Measurements from ENCODE around the gene MAP2K3. TPM values are rescaled to one million over a fixed set of nuclear protein-coding genes. Genes with fewer than 3 reads are reported as not detected.
A peak's percentile ranks its signal among the peaks of the same experiment; 100 is the strongest.

The MAP2K3 gene
- polyA plus RNA-seq, 1 donor from 2014 or later = 131 TPM

DNA sequence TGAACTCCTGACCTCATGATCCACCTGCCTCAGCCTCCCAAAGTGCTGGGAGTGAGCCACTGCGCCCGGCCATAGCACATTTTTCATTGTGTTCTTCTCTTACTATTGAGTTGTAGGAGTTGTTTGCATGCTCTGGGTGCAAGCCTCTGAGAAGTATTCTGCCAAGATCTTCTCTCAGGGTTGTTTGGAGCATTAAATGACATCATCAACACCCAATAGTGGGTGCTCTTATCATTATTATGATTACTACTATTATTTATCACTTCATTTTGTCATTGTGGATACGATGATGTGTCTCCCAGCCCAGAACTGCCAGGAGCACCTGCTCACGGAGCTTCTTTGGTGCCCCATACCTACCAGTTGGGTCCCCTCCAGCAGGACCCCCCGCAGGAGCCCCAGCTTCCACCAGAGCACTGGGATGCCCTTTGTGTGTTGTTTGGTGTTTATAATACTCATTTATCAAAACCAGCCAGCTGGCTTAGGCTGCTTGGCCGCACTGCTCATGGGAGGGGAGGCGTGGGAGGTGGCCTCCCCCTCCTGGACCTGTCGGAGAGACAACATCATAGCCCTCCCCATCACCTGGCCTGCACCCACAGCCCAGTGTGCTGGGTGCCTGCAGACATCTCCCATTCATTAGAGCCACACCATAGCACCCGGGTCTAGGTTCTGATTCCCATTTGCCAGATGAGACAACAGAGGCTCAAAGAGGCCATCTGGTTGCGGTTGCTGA, 12.9 kb upstream of the MAP2K3 start:
- Mint-ChIP-seq H3K4me1 (peaks cover 16 to 28% (median 16%) of the 10 kb centered on the region in 3 donors), H3K27ac (peak overlapping the region in 1 of 3 donors; percentile 39), H3K36me3 (no peaks in the 10 kb centered on the region)

DNA sequence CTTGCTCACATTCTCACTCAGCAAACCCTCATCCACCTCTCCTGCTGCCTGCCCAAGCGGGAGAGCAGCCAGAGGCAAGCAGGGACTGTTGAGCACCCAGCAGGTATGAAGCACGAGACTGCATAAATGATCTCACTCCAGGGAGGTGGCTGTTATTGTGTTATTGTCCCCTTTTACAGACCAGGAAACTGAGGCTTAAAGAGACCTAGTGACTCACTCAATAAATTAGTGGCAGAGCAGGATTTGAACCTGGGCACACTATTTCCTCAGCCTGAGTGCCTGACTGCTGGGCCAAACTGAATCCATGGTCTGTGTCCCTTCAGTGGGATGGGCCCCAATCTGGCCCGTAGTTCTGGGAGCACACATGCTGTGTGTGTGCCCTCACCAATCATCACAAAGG, 12.3 kb upstream of the MAP2K3 start:
- H3K36me3 Mint-ChIP-seq = no peaks in the 10 kb centered on the region
- H3K27me3 Mint-ChIP-seq = no peaks in the 10 kb centered on the region
- H3K27ac Mint-ChIP-seq = peak overlapping the region in 1 of 3 donors; percentile 39
- H3K9me3 Mint-ChIP-seq = no peaks in the 10 kb centered on the region
- H3K4me3 Mint-ChIP-seq = no peak overlapping the region
- H3K4me1 Mint-ChIP-seq = peaks cover 16 to 27% (median 16%) of the 10 kb centered on the region in 3 donors

More for the DNA sequence above, 12.9 kb upstream of the MAP2K3 start:
- no peaks in the 10 kb centered on the region for H3K27me3 Mint-ChIP-seq
- no peak overlapping the region for H3K4me3 Mint-ChIP-seq
- H3K9me3 Mint-ChIP-seq = no peaks in the 10 kb centered on the region

DNA sequence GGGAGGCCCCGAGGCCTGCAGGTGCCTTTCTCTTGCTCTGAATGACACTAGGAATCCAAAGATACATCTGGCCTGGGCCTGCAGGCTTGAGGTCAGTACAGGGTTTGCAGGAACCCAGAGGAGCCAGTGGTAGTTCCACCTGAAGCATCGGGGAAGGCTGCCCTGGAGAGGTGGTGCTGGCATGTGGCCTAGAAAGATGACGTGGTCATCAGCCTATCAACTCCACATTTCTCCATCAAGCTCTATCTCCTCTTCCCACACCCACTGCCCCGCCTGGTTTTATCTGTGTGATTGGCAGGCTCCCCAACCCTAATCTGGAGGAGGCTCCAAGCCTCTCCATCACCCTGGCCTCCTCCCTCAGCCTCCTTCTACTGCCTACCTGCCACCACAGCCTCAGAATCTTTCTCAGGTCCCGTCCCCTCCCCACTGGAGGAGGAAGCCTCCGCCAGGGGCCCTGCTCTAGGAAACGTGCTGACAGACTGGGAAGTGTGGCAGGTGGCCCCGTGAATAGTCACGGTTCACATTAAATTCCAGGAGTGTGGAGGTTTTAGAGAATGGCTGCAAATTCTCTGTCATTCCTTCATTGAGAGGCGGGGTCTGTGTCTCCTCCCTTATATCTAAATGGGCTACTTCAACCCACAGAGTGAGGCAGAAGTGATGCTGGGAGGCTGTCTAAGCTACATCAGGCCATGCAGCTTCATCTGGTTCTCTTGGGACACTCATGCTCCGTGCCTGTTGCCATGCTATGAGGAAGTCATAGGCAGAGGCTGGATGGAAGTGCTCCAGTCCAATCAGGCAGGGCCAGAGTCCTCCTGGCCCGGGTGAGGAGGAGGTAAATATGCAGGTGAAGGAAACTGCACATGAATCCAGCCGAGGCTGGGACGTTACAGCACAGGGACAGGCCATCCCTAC, 11.4 kb upstream of the MAP2K3 start:
- Mint-ChIP-seq H3K27ac (peak overlapping the region in 1 of 3 donors; percentile 76), H3K36me3 (no peaks in the 10 kb centered on the region), H3K9me3 (no peaks in the 10 kb centered on the region), H3K27me3 (no peaks in the 10 kb centered on the region), H3K4me1 (peaks cover 11 to 22% (median 16%) of the 10 kb centered on the region in 3 donors), H3K4me3 (peak overlapping the region in 1 of 4 donors; percentile 56)

DNA sequence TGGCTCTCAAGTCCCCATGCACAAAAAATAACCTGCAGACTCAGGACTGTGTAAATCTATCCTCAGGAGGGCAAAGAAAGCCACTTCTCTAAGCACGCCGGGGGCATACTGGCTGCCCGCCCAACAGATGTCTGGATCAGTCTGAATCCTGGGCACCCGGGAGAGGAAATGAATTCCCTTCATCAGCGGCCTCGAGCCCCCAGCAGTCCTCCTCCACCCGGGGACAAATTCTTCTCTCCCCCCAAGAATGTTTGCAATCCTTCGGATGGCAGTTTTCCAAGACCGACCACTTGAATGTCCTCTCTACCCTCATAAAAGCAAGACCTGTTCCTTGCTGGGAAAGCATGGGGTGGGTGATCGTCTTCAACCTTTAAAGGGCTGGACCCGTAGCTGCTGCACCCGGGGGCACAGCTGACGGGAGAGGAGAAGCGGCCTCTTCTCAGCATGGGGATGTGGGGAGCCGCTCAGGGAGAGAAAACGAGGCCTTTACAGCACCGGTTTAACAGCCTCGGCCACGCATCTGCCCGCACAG, 9.4 kb upstream of the MAP2K3 start:
- no peaks in the 10 kb centered on the region for H3K27me3 Mint-ChIP-seq
- no peaks in the 10 kb centered on the region for H3K36me3 Mint-ChIP-seq
- peak overlapping the region; percentile 81 to 98 (median 89) for H3K4me3 Mint-ChIP-seq
- H3K4me1 Mint-ChIP-seq = peaks cover 8 to 29% (median 17%) of the 10 kb centered on the region in 3 donors
- H3K9me3 Mint-ChIP-seq = no peaks in the 10 kb centered on the region
- H3K27ac Mint-ChIP-seq = peak overlapping the region in 2 of 3 donors; percentile 18 to 22

DNA sequence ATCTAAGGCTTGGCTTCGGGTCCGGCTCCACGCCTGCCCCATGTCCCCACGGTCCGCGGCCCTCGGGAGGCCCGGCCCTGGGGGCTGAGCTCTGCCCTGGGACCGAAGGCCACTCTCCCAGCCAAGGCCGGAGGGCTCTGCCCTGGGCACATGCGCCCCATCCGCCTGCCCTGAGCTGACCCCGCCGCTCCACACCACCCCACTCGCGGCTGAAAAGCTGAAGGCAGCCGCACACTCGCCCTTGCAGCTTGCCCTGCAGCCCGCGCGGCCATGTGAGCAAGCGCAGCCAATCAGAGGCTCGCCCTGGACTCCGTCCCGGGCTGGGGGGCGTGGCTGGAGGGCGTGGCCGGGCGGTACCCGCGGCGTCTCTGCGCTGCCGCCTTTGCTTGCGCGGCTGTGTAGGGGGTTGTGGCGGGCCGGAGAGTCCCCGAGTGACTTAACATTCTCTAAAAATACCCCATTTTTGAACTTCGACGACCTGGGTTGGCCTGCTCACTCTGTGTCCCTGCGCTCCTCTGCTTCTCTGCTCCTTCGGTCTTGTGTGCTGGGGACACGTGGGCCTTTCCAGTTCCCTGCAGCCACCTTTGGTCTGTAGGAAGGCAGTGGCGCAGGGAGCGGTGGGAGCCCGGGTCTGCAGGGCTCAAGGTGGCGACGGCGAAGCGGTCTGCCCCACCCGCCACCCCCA, 8.8 kb upstream of the MAP2K3 start:
- peaks cover 8 to 31% (median 20%) of the 10 kb centered on the region in 3 donors for H3K4me1 Mint-ChIP-seq

DNA sequence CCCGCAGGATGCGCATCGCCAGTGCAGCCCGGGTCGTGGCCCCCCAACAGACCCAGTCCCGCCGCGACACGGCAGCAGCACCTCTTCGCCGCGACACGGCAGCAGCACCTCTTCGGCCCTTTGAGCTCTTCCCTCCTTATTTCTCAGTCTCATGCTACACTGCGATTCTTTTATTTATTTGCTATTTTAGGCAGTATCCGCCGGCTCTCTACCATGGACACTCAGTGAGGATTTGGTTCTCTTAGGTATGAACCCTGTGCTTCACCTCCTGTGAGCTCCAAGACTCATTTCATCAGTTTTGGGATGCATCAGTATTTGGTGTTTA, 8.3 kb upstream of the MAP2K3 start:
- H3K4me3 Mint-ChIP-seq = peak overlapping the region; percentile 81 to 98 (median 89)
- no peaks in the 10 kb centered on the region for H3K27me3 Mint-ChIP-seq
- H3K27ac Mint-ChIP-seq = peak overlapping the region; percentile 5 to 96 (median 95)
- peaks cover 11 to 36% (median 25%) of the 10 kb centered on the region in 3 donors for H3K4me1 Mint-ChIP-seq
- H3K9me3 Mint-ChIP-seq = no peaks in the 10 kb centered on the region
- H3K36me3 Mint-ChIP-seq = no peaks in the 10 kb centered on the region

More for the DNA sequence above, 8.8 kb upstream of the MAP2K3 start:
- Mint-ChIP-seq H3K36me3 (no peaks in the 10 kb centered on the region), H3K9me3 (no peaks in the 10 kb centered on the region), H3K27me3 (no peaks in the 10 kb centered on the region), H3K4me3 (peak overlapping the region; percentile 81 to 98 (median 89)), H3K27ac (peak overlapping the region; percentile 5 to 96 (median 95))

DNA sequence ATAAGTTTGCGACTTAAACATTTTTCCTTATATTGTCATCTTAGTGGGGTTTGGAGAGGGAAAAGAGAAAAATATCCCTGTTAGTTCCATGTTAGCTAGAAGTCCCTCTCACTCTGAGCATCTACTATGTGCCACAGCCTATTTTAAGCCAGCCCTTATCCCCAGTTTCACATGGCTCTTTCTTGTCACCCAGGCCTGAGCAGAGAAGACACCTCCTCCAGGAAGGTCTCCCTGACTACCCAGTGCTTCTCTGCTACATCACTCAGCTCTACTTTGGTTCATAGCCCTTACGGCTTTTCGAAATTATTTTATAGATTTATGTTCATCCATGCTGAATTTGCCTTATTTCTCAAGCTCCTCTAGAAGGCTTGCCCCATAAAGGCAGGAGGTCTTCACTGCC, 7.2 kb upstream of the MAP2K3 start:
- H3K4me3 Mint-ChIP-seq = peak overlapping the region in 2 of 4 donors; percentile 37 to 81
- no peaks in the 10 kb centered on the region for H3K27me3 Mint-ChIP-seq
- no peaks in the 10 kb centered on the region for H3K9me3 Mint-ChIP-seq
- H3K4me1 Mint-ChIP-seq = peaks cover 14 to 44% (median 32%) of the 10 kb centered on the region in 3 donors
- no peak overlapping the region for H3K27ac Mint-ChIP-seq
- H3K36me3 Mint-ChIP-seq = no peaks in the 10 kb centered on the region

DNA sequence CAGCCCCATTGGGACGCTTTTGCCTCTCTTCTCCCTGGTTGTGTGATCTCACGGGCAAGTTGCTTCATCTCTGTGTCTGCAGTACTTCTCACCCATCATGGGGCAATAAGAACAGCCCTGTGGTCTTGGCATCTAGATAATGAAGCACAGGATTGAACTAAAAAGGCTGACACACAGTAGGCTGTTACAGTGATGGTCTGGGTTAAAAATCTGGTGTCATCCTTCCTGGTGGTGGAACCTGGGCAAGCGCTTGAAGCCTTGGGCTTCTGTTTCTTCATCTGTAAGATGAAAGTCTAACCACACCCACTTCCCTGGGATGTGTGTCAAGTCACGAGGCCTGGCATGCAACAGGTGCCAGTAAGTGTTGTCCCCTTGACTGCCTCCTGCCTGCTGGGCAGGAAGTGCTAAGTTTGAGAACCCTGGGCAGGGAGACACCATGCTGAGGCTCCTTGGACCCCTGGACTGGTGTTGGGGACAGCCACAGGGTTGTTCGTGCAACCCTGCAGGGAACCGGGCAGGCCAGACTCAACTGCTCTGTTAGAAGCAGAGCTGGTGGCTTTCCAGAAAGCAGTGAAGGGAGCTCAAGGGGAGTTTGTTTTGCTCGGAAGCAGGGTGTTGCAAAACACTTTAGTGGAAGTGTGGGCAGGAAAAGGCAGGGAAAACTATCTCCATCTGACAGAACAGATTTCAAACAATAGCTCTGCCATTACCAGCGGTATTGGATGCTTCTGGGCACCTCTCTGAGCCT, 5.9 kb upstream of the MAP2K3 start:
- Mint-ChIP-seq H3K4me1 (peaks cover 14 to 48% (median 39%) of the 10 kb centered on the region in 3 donors), H3K4me3 (peak overlapping the region in 3 of 4 donors; percentile 30 to 59 (median 39)), H3K36me3 (no peaks in the 10 kb centered on the region), H3K27me3 (no peaks in the 10 kb centered on the region), H3K9me3 (no peaks in the 10 kb centered on the region), H3K27ac (peak overlapping the region; percentile 47 to 65 (median 57))

DNA sequence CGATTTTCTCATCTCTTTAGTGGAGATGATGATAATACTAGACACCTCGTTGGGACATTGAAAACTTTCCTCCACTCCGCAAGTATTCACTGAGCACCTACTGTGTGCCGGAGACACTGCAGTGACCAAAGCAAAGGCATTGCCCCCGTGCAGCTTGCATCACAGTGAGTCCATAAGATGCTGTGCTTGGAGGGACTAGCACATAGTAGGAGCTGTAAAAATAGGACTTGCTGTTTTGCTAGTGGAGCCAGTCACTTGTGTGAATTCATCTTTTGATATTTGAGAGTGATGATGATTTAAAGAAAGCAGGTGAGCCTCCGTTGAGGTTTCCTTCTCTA, 5.3 kb upstream of the MAP2K3 start:
- Mint-ChIP-seq H3K4me3 (peak overlapping the region in 1 of 4 donors; percentile 57), H3K36me3 (no peaks in the 10 kb centered on the region), H3K27me3 (no peaks in the 10 kb centered on the region), H3K27ac (no peak overlapping the region), H3K9me3 (no peaks in the 10 kb centered on the region), H3K4me1 (peaks cover 14 to 48% (median 39%) of the 10 kb centered on the region in 3 donors)

DNA sequence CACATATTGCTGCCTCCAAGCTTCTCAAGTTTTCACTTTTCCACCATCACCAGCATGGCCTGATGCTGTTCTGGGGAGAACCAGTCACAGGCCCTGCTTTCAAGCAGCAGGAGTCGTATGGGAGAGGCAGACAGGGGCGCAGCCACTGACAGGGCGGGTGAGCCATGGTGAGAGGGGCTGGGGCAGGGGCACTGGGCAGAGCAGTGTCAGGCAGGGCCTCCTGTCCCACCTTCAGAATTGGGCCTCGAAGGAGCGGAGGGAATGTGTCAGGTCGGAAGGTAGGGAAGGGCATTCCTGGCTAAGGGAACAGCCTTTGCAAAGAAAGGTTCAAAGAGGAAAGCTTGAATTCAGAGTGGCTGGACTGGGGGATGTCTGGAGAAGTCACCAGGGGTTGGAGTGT, 4.9 kb upstream of the MAP2K3 start:
- H3K9me3 Mint-ChIP-seq = no peaks in the 10 kb centered on the region
- H3K4me1 Mint-ChIP-seq = peaks cover 18 to 48% (median 39%) of the 10 kb centered on the region in 3 donors
- H3K27me3 Mint-ChIP-seq = no peaks in the 10 kb centered on the region
- H3K36me3 Mint-ChIP-seq = no peaks in the 10 kb centered on the region
- peak overlapping the region; percentile 27 to 73 (median 54) for H3K4me3 Mint-ChIP-seq
- H3K27ac Mint-ChIP-seq = peak overlapping the region in 2 of 3 donors; percentile 3 to 95

DNA sequence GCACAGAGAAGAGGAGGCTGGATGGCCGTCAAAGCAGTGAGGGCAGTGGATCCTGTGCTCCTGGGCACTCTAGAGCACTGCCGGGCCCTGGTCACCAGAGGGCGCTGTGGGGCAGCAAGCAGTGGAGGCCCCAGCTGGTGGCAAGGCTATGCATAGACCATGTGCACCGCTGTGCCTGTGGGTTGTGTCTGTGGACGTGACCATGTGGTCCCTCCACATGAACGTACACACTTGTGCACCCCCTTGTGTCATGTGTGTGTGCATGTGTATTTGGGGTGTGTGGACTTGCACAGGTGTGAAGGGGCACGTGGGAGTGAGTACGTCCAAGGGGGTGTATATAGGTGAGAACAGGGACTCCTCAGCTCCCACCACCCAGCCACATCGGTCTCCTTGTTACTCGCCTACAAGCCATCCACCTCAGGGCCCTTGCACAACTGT, 4.4 kb upstream of the MAP2K3 start:
- H3K27me3 Mint-ChIP-seq = no peaks in the 10 kb centered on the region

DNA sequence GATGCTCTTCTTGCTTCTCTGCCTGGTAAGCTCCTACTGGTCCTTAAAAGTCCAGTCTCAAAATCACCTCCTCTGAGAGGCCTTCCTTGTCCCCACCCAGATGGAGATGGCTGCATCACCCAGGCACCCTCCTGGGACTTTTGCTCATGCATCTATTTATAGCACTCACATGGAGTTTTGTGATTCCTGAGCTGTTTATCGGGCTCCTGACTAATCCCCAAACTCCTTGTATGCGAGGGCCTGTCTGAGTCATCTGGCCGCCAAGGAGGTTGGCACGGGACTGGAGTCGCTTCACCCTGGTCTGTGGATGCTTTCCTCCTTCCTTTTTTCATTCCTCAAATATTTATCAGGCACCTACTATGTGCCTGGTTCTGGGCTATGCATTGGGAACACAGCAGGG, 2.3 kb upstream of the MAP2K3 start:
- Mint-ChIP-seq H3K27me3 (no peaks in the 10 kb centered on the region), H3K4me1 (peaks cover 23 to 50% (median 45%) of the 10 kb centered on the region in 3 donors), H3K36me3 (no peaks in the 10 kb centered on the region), H3K27ac (peak overlapping the region in 1 of 3 donors; percentile 8), H3K4me3 (peak overlapping the region in 2 of 4 donors; percentile 89 to 94), H3K9me3 (no peaks in the 10 kb centered on the region)

More for the DNA sequence above, 4.4 kb upstream of the MAP2K3 start:
- H3K4me1 Mint-ChIP-seq = peaks cover 18 to 45% (median 36%) of the 10 kb centered on the region in 3 donors
- H3K36me3 Mint-ChIP-seq = no peaks in the 10 kb centered on the region
- H3K9me3 Mint-ChIP-seq = no peaks in the 10 kb centered on the region
- peak overlapping the region in 2 of 3 donors; percentile 3 to 95 for H3K27ac Mint-ChIP-seq
- H3K4me3 Mint-ChIP-seq = peak overlapping the region; percentile 23 to 73 (median 40)

DNA sequence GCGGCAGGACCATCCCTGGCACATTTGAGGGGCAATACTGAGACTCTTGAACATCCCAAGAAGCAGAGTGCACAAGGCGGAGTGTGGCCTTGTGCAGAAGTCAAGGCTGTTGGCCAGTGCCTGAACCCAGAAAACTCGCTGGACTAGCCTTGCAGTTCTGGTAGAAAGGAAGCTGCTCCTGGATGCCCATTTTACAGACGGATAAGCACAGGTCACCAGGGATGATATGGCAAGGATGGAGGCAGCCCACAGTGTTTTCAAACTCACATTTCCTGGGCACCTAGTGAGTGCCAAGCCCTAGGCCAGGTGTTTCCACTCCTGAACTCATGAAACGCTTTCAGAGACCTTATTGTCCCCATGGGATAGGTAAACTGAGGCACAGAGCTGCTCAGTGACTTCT, 1.7 kb upstream of the MAP2K3 start:
- Mint-ChIP-seq H3K9me3 (no peaks in the 10 kb centered on the region), H3K4me3 (peak overlapping the region; percentile 81 to 94 (median 90)), H3K4me1 (peaks cover 29 to 54% (median 50%) of the 10 kb centered on the region in 3 donors), H3K36me3 (no peaks in the 10 kb centered on the region), H3K27me3 (no peaks in the 10 kb centered on the region), H3K27ac (peak overlapping the region in 2 of 3 donors; percentile 8 to 33)
